Measurements from ENCODE around the gene MAGI2. TPM values are rescaled to one million over a fixed set of nuclear protein-coding genes. Genes with fewer than 3 reads are reported as not detected.
"Not testable (repeated sequence)": the region's sequence is repeated elsewhere in the genome, so short reads cannot be mapped to it uniquely, and the experiment has no call there.

Gene MAGI2
- total RNA-seq, 2 donors from 2014 or later, result 0.05 to 0.09 TPM

- H3K36me3 Mint-ChIP-seq (ENCODE audit: low read depth); H3K4me3 Mint-ChIP-seq; H3K9me3 Mint-ChIP-seq; ATAC-seq (replicated peaks); H3K27ac Mint-ChIP-seq; H3K27me3 Mint-ChIP-seq; H3K4me1 Mint-ChIP-seq: not testable (repeated sequence)
Observed at GRCh38 chr7:78967561-78967960, 485.9 kb downstream of the MAGI2 start.

DNA sequence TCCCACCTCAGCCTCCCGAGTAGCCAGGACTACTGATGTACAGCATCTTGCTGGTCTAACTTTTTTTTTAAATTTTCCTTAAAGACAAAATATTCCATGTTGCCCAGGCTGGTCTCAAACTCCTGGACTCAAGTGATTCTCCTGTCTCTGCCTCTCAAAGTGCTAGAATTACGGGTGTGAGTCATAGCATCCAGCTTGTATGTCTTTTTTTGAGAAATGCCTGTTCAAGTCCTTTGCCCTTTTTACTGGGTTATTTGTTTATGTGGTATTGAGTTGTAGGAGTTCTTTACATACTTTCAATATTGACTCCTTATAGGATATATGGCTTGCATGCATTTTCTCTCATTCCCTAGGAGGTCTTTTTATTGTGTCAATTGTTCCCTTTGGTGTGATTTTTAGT lies 486.4 kb downstream of the MAGI2 start:
- no peak for ATAC-seq (replicated peaks)
- Mint-ChIP-seq H3K27ac (no peak overlapping the region), H3K36me3 (ENCODE audit: low read depth) (no peaks in the 10 kb centered on the region), H3K9me3 (peaks cover 3% of the 10 kb centered on the region), H3K4me1 (no peaks in the 10 kb centered on the region), H3K27me3 (no peaks in the 10 kb centered on the region), H3K4me3 (no peak overlapping the region)

- H3K9me3 Mint-ChIP-seq, result peaks cover 5% of the 10 kb centered on the region
- H3K27ac Mint-ChIP-seq, result no peak overlapping the region
- no peak for ATAC-seq (replicated peaks)
- H3K4me3 Mint-ChIP-seq, result no peak overlapping the region
- no peaks in the 10 kb centered on the region for H3K27me3 Mint-ChIP-seq
- no peaks in the 10 kb centered on the region for H3K4me1 Mint-ChIP-seq
- H3K36me3 Mint-ChIP-seq (ENCODE audit: low read depth), result no peaks in the 10 kb centered on the region
Observed at GRCh38 chr7:78959477-78959876, 494.0 kb downstream of the MAGI2 start.

DNA sequence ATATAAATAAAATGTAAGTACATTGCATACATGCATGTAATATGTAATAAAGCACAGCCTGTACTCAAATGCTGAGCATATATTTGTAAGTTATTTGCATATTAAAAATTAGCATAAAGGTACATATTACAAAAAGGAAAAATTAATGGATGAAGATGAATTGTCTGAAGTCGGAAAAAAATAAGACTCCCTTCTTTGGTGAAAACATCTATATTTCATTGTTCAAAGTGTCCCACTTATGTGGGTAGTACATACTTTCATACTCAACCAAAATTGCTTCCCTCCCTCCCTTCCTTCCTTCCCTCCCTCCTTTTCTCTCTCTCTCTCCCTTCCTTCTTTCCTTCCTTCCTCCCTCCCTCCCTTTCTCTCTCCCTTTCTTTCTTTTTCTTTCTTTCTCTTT lies 498.1 kb downstream of the MAGI2 start:
- H3K27ac Mint-ChIP-seq, result no peak overlapping the region
- H3K27me3 Mint-ChIP-seq, result no peaks in the 10 kb centered on the region
- ATAC-seq (replicated peaks), result no peak
- no peak overlapping the region for H3K4me3 Mint-ChIP-seq
- peaks cover 10% of the 10 kb centered on the region for H3K9me3 Mint-ChIP-seq
- no peaks in the 10 kb centered on the region for H3K36me3 Mint-ChIP-seq (ENCODE audit: low read depth)
- H3K4me1 Mint-ChIP-seq, result no peaks in the 10 kb centered on the region

GRCh38 chr7:78953726-78954363 lies 499.6 kb downstream of the MAGI2 start:
- Mint-ChIP-seq H3K27ac (no peak overlapping the region), H3K36me3 (ENCODE audit: low read depth) (no peaks in the 10 kb centered on the region), H3K27me3 (no peaks in the 10 kb centered on the region), H3K9me3 (peaks cover 10% of the 10 kb centered on the region), H3K4me1 (no peaks in the 10 kb centered on the region), H3K4me3 (no peak overlapping the region)
- no peak for ATAC-seq (replicated peaks)

DNA sequence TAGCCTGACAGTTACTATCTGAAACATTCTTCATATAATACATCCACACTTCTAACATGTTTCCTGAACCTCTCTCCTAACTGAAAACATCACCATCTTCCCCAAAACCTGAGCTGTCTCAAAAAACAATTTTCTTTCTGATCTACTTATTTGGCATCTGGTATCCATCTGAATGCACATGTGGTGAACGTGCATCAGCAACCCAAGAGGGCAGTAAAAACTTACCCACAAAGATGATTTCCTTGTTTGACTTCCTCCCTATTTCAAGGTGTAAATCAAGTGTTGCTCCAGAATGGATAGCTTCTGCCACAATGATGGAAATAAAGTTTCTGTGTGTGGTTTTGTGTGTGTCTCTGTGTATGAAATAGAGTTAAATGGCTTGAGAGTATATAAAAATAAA lies 500.4 kb downstream of the MAGI2 start:
- ATAC-seq (replicated peaks), result no peak
- H3K4me3 Mint-ChIP-seq, result no peak overlapping the region
- H3K27me3 Mint-ChIP-seq, result no peaks in the 10 kb centered on the region
- no peaks in the 10 kb centered on the region for H3K36me3 Mint-ChIP-seq (ENCODE audit: low read depth)
- H3K27ac Mint-ChIP-seq, result no peak overlapping the region
- H3K4me1 Mint-ChIP-seq, result no peaks in the 10 kb centered on the region
- peaks cover 9% of the 10 kb centered on the region for H3K9me3 Mint-ChIP-seq

GRCh38 chr7:78939669-78940068 lies 513.8 kb downstream of the MAGI2 start:
- Mint-ChIP-seq H3K27ac (no peak overlapping the region), H3K9me3 (peaks cover 16% of the 10 kb centered on the region), H3K4me1 (no peaks in the 10 kb centered on the region), H3K36me3 (ENCODE audit: low read depth) (no peaks in the 10 kb centered on the region), H3K27me3 (no peaks in the 10 kb centered on the region), H3K4me3 (no peak overlapping the region)
- no peak for ATAC-seq (replicated peaks)

DNA sequence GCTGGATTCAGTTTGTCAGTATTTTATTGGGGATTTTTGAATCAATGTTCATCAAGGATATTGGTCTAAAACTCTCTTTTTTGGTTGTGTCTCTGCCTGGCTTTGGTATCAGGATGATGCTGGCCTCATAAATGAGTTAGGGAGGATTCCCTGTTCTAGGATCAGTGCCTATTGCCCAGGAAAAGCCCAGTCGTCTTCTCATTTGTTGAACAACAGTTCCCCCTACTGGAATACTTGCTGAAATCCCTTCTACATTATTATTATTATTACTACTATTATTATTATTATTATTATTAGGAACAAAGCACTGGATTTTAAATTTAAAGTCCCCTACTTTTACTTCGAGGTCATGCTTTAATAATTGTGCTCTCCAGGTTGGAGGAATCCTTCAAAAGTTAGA lies 528.9 kb downstream of the MAGI2 start:
- H3K27me3 Mint-ChIP-seq, result no peaks in the 10 kb centered on the region
- no peaks in the 10 kb centered on the region for H3K4me1 Mint-ChIP-seq
- no peak overlapping the region for H3K27ac Mint-ChIP-seq
- H3K9me3 Mint-ChIP-seq, result peaks cover 7% of the 10 kb centered on the region
- H3K4me3 Mint-ChIP-seq, result no peak overlapping the region
- ATAC-seq (replicated peaks), result no peak
- H3K36me3 Mint-ChIP-seq (ENCODE audit: low read depth), result no peaks in the 10 kb centered on the region

DNA sequence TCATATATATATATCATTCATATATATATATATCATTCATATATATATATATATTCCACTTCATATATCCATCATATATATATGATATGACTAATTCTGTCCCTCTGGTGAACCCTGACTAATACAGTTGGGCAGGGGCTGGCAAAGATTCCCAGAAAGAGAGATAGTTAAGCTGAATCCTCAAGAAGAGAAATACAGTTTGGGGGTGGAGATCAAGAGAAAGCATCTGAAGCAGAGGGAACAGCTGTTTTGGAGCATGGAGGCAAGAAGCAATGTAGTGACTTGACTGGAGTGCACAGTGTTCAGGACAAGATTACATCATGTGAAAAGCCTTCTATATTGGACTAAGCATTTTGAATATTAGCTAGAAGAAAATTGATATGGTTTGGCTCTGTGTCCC lies 540.7 kb downstream of the MAGI2 start:
- no peak for ATAC-seq (replicated peaks)

GRCh38 chr7:78906735-78907134 lies 546.7 kb downstream of the MAGI2 start:
- Mint-ChIP-seq H3K27me3 (no peaks in the 10 kb centered on the region), H3K36me3 (ENCODE audit: low read depth) (no peaks in the 10 kb centered on the region), H3K9me3 (peaks cover 9% of the 10 kb centered on the region), H3K4me1 (no peaks in the 10 kb centered on the region), H3K27ac (no peak overlapping the region), H3K4me3 (no peak overlapping the region)
- ATAC-seq (replicated peaks), result no peak

More for the DNA sequence above, 540.7 kb downstream of the MAGI2 start:
- Mint-ChIP-seq H3K27ac (no peak overlapping the region), H3K9me3 (peaks cover 8% of the 10 kb centered on the region), H3K36me3 (ENCODE audit: low read depth) (no peaks in the 10 kb centered on the region), H3K4me1 (no peaks in the 10 kb centered on the region), H3K27me3 (no peaks in the 10 kb centered on the region), H3K4me3 (no peak overlapping the region)

DNA sequence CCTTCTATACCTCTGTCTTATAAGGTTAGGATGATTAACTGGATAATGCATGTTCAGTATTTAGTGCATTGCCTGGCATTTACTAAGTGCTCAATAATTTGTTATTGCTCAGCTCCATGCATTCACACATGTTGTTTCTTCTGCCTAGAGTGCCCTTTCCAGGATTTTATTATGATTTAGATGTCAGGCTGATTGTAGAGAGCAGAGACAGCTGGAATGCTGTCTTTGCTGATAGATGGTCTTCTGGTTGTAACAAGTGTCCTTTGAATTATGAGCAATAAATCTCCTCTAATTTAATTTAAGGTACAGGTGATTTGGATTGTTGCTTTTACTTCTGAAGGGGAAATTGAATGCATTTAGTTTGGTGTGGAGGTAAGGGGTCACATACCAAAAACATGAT lies 548.0 kb downstream of the MAGI2 start:
- Mint-ChIP-seq H3K4me1 (no peaks in the 10 kb centered on the region), H3K9me3 (peaks cover 9% of the 10 kb centered on the region), H3K27me3 (no peaks in the 10 kb centered on the region), H3K27ac (no peak overlapping the region), H3K36me3 (ENCODE audit: low read depth) (no peaks in the 10 kb centered on the region), H3K4me3 (no peak overlapping the region)
- no peak for ATAC-seq (replicated peaks)

DNA sequence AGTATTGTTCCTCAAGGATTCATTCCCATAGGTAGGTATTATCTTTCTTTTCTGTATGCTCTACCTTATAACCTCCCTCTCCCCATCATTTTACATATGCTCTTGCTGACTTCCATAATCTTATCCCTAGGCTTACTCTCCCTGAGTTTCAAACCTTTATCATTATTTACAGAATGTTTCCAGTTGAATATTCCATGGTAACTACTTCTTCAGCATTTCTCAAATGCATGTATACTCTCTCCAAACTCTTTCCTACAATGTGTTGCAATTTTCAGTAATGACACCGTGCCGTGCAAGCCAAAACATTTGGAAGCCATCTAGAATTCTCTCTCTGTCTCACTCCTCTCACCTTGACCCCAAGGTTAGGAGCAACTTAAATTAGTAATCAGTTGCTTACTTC lies 548.5 kb downstream of the MAGI2 start:
- H3K9me3 Mint-ChIP-seq, result peaks cover 14% of the 10 kb centered on the region
- no peaks in the 10 kb centered on the region for H3K27me3 Mint-ChIP-seq

GRCh38 chr7:78901566-78901965 lies 551.9 kb downstream of the MAGI2 start:
- H3K4me1 Mint-ChIP-seq, result no peaks in the 10 kb centered on the region
- H3K27me3 Mint-ChIP-seq, result no peaks in the 10 kb centered on the region
- H3K36me3 Mint-ChIP-seq (ENCODE audit: low read depth), result no peaks in the 10 kb centered on the region

More for the DNA sequence above, 548.5 kb downstream of the MAGI2 start:
- no peaks in the 10 kb centered on the region for H3K36me3 Mint-ChIP-seq (ENCODE audit: low read depth)
- H3K27ac Mint-ChIP-seq, result no peak overlapping the region
- H3K4me1 Mint-ChIP-seq, result no peaks in the 10 kb centered on the region
- ATAC-seq (replicated peaks), result no peak
- H3K4me3 Mint-ChIP-seq, result no peak overlapping the region

GRCh38 chr7:78900806-78901205 lies 552.7 kb downstream of the MAGI2 start:
- Mint-ChIP-seq H3K36me3 (ENCODE audit: low read depth) (no peaks in the 10 kb centered on the region), H3K9me3 (peaks cover 10% of the 10 kb centered on the region), H3K27ac (no peak overlapping the region), H3K4me3 (no peak overlapping the region), H3K27me3 (no peaks in the 10 kb centered on the region), H3K4me1 (no peaks in the 10 kb centered on the region)
- no peak for ATAC-seq (replicated peaks)

More at GRCh38 chr7:78901566-78901965, 551.9 kb downstream of the MAGI2 start:
- Mint-ChIP-seq H3K9me3 (peaks cover 10% of the 10 kb centered on the region), H3K27ac (no peak overlapping the region), H3K4me3 (no peak overlapping the region)
- ATAC-seq (replicated peaks), result no peak

GRCh38 chr7:78895393-78895792 lies 558.1 kb downstream of the MAGI2 start:
- H3K27ac Mint-ChIP-seq, result no peak overlapping the region
- no peaks in the 10 kb centered on the region for H3K27me3 Mint-ChIP-seq
- no peaks in the 10 kb centered on the region for H3K36me3 Mint-ChIP-seq (ENCODE audit: low read depth)
- no peaks in the 10 kb centered on the region for H3K4me1 Mint-ChIP-seq
- H3K9me3 Mint-ChIP-seq, result peaks cover 7% of the 10 kb centered on the region
- no peak overlapping the region for H3K4me3 Mint-ChIP-seq
- no peak for ATAC-seq (replicated peaks)

- no peak for ATAC-seq (replicated peaks)
- H3K27me3 Mint-ChIP-seq, result no peaks in the 10 kb centered on the region
- no peak overlapping the region for H3K4me3 Mint-ChIP-seq
- no peaks in the 10 kb centered on the region for H3K36me3 Mint-ChIP-seq (ENCODE audit: low read depth)
- no peaks in the 10 kb centered on the region for H3K4me1 Mint-ChIP-seq
- peaks cover 26% of the 10 kb centered on the region for H3K9me3 Mint-ChIP-seq
- no peak overlapping the region for H3K27ac Mint-ChIP-seq
Observed at GRCh38 chr7:78879206-78879605, 574.3 kb downstream of the MAGI2 start.

All from activated T-helper 17 cell treated with anti-CD3 and anti-CD28 coated beads, Interleukin-2, amount 50 U/mL, for 72 hours (primary cell).